Ramos (cell line): ENCODE data around the gene CBFA2T2.
"Not testable (repeated sequence)": the region's sequence is repeated elsewhere in the genome, so short reads cannot be mapped to it uniquely, and the experiment has no call there.

Source experiments
- in situ Hi-C: fragments of 300-500 bp; cut with MboI; formaldehyde crosslinking; loops from one replicate; pipeline ENCODE4 v1.14.3; 2022; ENCODE audit warnings: low sequenced_read_pairs; ENCODE audit not compliant: unreplicated experiment

The CBFA2T2 gene

DNA sequence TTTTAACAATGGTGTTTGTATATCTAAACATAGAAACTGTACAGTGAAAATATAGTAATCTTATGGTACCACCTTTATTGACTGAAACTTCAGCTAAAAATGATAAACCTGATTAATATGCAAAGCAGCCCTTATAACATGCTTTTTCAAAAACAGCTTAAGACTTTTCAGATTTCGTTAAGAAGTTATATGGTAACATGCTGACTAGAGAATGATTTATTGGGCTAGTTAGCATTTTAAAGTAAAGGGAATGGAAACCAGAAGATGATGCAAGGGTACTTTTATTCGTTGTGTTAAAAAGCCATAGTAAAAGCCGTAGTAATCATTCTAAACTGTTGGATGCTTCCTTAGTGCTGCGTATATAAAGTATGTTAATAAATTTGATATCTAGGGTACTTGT is 50.5 kb downstream of the CBFA2T2 start:
- in situ Hi-C loops, result no loop called here

DNA sequence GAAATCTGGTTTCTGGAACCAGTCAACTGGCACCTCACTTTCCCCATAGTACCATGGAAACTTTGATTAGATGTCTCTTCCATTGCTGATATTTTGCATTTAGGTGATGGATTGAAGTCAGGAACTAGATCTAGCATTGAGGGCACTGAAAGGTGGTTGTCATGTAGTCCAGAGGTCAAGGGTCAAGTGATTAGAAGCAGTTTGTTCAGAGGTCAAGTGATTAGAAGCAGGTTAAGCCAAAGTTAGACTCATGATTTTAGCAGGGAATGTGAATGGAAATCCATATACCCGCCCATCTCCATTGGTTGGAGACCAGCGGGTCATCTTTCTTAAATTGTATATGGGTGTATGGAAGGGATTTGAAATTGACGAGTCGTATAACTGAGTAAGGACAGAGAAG is 51.2 kb downstream of the CBFA2T2 start:
- in situ Hi-C loops, result no loop called here

GRCh38 chr20:33541797-33542196 is 51.9 kb downstream of the CBFA2T2 start:
- in situ Hi-C loops, result no loop called here

- in situ Hi-C loops, result no loop called here
Observed at GRCh38 chr20:33545763-33546162, 55.9 kb downstream of the CBFA2T2 start.

DNA sequence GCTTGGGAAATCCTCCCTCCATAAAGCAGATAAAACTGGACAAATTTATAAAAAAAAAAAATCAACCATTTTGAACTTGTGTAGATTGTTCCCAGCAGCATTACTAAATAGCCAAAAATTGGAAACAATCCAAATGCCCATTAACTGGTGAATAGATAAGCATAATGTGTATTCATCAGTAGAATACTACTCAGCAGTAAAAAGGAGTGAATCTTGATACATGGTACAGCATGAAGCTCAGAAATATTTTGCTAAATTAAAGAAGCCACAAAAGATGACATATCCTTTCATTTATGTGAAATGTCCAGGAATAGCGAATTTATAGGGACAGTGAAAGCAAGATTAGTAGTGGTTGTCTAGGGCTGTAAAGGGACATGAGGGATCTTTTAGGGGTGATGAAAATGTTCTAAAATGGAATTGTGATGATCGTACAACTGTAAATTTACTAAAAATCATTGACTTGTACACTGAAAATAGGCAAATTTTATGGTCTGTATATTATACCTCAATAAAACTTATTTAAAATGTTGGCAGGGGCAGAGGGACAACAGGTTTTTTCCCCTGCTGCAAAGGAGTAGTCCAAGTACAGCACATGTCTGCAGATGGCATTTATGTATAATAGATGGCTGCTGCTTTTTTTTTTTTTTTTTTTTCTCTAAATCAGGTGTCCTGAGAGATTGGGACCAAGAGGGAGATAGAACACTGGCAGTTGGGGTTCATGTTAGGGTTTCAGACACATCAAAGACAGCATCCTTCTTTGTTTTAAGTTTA is 59.5 kb downstream of the CBFA2T2 start:
- in situ Hi-C loops, result no loop called here

- in situ Hi-C loops, result no loop called here
Observed at GRCh38 chr20:33551778-33552177, 61.9 kb downstream of the CBFA2T2 start.

DNA sequence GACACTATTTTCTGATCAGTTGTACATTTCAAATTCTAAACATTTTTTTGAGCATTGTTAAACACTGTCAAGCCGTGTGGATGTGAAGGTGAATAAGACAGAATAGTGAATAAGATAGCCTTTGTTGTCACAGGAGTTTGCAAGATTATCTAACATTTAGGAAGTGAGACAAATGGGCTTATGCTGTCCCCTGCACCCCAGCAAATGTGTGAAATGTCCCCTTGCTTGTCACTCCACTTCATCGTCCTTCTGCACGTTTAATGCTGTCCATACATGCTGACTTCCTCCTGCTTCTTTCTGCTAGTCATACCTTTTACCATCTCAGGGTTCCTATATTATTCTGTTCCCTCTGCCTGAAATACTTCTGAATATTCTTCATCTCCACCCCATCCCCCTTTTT is 62.6 kb downstream of the CBFA2T2 start:
- in situ Hi-C loops, result no loop called here

GRCh38 chr20:33553516-33553915 is 63.6 kb downstream of the CBFA2T2 start:
- in situ Hi-C loops, result no loop called here

DNA sequence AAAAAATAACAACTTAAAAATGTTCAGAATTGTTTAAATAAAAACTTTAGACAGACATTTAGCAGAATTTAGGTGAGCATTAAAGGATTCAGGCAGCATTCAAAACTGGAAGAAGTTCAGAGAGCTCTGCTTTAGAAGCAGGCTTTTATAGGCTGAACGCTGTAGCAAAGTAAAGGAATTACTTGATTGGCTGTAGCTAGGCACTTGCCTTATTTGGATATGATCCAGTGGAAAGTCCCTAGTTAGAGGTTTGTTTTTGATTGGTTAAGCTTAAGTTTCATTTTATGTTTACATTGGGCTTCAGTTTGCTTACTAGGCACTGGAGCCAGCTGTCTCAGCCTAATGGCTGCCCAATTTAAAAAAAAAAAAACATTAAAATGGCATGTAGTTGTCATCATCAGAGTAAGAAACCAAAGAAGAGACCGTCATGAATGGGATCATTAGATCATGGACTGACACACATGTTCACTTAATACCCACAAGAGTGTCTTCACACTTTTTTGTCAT is 65.1 kb downstream of the CBFA2T2 start:
- in situ Hi-C loops, result no loop called here

GRCh38 chr20:33555755-33556154 is 65.9 kb downstream of the CBFA2T2 start:
- in situ Hi-C loops, result no loop called here

DNA sequence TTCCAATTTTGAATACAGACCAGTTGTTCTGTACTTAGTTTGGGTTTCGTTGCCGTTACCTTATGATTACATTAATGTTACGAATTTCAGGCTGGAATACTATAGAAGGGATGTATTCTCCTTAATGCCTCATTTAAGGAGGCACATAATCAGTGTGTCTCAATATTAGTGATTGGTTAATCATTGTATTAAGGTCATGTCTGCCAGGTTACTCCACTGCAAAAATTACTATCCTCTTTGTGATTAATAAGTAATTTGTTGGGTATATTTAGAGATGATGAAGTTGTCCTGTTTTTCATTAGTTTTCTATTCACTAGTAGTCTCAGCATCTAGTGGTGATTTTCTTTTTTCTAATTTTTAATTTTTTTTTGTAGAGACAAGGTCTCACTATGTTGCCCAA is 66.3 kb downstream of the CBFA2T2 start:
- in situ Hi-C loops, result no loop called here

GRCh38 chr20:33558348-33559144 is 68.7 kb downstream of the CBFA2T2 start:
- in situ Hi-C loops, result no loop called here

GRCh38 chr20:33559212-33559611 is 69.3 kb downstream of the CBFA2T2 start:
- in situ Hi-C loops, result no loop called here

DNA sequence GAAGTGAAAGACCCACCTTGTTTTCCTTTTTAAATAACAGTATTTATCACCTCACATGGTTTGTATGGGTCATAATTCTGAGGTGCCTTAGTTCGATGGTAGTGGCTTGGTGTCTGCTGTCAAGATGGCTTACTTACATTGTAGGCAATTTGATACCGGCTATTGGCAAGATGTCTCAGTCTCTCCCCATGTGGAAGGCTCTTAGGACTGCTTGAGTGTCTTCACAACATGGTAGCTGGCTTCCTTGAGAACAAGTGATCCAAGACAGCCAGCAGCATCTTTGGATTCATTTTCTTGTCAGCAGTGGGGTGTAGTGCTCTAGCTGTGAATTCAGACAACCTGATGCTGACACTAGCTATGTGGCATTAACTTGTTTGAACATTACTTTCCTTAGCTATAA is 70.1 kb downstream of the CBFA2T2 start:
- in situ Hi-C loops, result no loop called here

GRCh38 chr20:33561053-33561452 is 71.2 kb downstream of the CBFA2T2 start:
- in situ Hi-C loops, result not testable (repeated sequence)

DNA sequence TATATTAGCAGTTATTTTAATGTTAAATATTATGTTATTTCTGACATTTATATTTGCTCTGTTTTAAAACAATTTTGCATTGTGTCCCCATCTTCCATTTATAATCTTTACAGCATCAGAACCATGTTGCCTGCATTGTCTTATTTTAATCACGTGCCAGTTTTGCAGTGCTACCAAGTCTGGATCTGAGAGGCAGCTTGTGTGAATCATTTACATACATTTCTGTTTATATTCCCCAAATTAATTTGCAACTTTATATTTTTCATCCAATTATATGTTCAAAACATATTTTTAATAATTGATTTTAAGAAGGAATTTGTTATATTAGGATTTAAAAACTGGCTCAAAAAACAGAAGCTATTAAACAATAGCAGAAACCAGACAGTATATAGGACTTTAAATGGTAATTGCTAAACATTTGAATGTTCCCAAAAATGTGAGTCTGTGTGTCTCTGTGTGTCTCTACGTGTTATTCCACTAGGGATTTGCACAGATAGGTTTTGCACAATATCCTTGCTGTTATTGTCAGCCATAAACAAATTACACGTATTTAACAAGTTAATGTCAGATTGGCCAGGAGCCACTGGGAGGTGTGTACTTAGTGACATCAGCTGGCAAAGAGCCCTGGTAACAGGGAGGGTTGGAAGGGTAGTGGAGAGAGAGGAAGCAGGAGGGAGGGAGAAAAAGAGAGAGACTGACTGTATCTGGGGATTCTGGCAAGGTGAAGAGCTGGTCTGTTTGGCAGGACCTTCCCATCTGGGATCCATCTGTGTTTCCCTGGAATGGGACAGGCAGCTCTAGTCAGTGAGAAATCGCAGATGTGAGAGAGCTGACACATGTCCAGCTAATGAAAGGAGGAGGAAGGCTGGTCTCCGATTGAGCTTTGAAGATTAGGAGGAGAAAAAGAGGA is 72.1 kb downstream of the CBFA2T2 start:
- in situ Hi-C loops, result no loop called here

GRCh38 chr20:33563788-33564187 is 73.9 kb downstream of the CBFA2T2 start:
- in situ Hi-C loops, result no loop called here

- in situ Hi-C loops, result no loop called here
Observed at GRCh38 chr20:33566781-33567603, 77.1 kb downstream of the CBFA2T2 start.

DNA sequence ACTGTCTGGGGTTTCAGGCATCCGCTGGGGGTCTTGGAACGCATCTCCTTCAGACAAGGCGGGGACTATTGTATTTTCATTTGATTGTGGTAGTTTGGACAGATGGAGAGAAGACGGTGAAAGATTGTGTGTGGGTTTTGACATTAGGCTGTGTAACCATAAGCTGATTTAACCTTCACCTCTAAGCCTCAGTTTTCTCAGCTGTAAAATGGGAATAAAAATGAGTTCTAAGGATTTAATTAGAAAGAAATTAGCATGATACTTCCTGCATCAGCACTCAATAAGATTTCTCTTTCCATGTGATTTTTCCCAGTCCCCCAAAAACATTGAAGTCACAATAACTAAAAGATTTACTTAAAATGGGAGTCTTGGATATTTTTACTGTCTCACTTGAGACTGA is 78.1 kb downstream of the CBFA2T2 start:
- in situ Hi-C loops, result no loop called here

DNA sequence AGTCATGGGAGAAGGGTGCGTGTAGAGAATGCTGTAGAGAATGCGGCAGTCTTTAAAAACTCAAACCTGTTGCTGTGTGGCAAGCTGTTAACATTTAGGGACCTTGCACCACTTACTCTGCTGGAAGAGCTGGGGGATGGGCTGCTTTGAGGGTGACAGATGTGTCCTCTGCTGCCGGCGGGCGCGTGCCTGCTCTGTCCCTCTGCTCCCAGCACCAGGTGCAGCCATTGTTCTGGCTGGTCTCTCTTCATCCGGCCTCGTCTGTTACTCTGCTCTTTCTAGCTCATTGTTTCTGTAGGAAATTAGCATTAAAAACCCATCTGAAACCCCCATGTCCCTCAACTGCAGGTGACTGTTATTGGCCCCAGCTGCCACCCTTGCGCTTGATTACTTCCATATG is 78.5 kb downstream of the CBFA2T2 start:
- in situ Hi-C loops, result no loop called here
